Umbilical cord (tissue), 2 donors: ENCODE data around the gene VTI1A. TPM values are rescaled to one million over a fixed set of nuclear protein-coding genes. Genes with fewer than 3 reads are reported as not detected.
"Not testable (repeated sequence)": the region's sequence is repeated elsewhere in the genome, so short reads cannot be mapped to it uniquely, and the experiment has no call there.

Experiments
- DNase-seq: peaks from one replicate; pipeline ENCODE4 v3.0.0-alpha.2; 2015; ENCODE audit warnings: low spot score
- total RNA-seq: library from RNA; depleted of rRNA; stranded (reverse); fragments of >200 nt; gene quantifications from one replicate; pipeline ENCODE4 v1.2.3, GENCODE V29; 2014; ENCODE audit warnings: low replicate concordance; ENCODE audit not compliant: insufficient read depth

The VTI1A gene
- total RNA-seq, 1 donor from 2014 or later: 21.9 TPM

- no peak for DNase-seq
Observed at GRCh38 chr10:112539340-112539739, 92.3 kb downstream of the VTI1A start.

DNA sequence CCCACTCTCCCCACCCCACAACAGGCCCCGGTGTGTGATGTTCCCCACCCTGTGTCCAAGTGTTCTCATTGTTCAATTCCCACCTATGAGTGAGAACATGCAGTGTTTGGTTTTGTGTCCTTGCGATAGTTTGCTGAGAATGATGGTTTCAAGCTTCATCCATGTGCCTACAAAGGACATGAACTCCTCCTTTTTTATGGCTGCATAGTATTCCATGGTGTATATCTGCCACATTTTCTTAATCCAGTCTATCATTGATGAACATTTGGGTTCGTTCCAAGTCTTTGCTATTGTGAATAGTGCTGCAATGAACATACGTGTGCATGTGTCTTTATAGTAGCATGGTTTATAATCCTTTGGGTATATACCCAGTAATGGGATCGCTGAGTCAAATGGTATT, 95.8 kb downstream of the VTI1A start:
- DNase-seq: not testable (repeated sequence)

DNA sequence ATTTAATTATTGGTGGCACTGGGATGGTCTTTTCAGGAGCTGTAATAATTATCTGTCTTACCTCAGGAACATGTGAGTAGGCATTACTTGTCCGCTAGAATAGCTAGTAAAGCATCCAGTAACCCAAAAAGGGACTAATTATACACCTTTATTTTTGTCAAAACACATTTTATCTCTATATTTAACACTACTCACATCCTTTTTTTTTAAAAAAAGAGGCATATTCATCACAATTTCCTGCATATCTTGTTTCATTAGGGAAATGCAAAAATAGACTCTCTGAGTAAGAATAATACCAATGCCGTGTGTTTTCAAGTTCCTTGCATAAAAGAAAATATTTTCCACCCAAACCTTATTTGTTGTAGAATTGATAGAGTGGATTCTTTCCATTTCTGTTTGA, 99.5 kb downstream of the VTI1A start:
- no peak for DNase-seq

DNA sequence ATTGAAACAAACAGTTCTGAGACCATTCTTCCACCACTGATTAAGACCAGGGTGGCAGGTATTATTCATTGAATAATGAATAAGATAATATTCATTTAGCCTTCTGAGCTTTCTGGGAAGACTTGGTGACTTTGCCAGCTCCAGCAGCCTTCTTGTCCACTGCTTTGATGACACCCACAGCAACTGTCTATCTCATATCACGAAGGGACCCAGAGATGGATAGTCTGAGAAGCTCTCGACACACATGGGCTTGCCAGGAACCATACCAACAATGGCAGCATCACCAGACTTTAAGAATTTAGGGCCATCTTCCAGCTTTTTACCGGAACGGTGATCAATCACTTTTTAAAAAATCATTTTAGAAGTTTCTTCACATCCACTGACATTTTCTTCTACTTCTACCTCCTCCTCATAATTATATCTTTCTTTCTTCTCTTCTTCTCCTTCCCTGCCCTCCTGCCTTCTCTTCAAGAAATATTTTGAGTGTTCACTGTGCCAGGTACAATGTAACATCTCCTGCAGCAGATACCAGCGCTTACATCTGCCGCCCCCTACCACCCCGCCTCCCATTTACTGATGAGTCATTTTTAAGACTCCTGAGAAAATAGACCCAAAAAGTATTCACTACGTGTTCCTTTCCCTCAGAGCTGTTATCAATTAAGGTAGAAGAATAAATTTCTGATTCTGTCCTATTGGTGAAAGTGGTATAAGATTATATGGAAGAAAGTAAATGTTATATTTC, 101.7 kb downstream of the VTI1A start:
- no peak for DNase-seq

DNA sequence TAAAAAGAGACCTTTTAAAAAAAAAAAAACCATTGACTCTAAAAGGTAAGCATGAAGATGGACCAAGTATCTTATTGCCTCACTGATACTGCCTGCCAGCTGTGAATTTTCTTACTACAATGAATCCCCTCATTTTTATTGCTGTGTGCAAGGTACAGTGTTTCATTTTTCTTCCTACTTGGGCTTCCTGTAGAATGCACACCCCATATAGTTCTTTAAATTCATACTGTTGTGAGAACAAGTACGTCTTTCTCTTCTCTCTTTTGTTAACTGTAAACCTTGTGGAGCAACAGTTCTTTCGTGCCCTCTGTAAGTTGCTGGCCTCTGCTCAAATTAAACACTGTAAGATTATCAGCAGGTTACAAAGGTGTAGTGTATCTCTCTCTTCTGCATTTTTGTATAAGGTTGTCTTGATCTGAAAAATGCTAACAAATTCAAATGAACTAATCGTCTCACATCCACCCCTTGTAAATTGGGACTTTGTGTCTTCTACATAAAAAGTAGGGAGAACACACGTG, 105.6 kb downstream of the VTI1A start:
- no peak for DNase-seq

GRCh38 chr10:112553315-112553714, 106.3 kb downstream of the VTI1A start:
- DNase-seq: no peak

DNA sequence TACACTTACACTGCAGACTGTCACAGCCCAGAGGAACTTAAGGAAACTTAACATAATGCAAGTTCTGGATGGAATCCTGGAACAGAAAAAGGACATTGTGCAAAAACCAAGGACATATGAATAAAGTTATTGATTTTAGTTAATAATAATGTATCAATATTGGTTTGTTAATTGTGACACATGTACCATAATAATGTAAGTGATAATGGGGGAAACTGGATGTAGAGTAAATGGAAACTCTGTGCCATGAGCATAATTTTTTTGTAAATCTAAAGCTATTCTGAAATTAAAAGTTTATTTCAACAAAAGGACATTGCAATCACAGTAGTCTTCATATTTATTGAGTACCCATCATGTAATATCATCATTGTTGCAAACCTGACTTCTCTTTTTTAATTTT, 107.2 kb downstream of the VTI1A start:
- DNase-seq: no peak

DNA sequence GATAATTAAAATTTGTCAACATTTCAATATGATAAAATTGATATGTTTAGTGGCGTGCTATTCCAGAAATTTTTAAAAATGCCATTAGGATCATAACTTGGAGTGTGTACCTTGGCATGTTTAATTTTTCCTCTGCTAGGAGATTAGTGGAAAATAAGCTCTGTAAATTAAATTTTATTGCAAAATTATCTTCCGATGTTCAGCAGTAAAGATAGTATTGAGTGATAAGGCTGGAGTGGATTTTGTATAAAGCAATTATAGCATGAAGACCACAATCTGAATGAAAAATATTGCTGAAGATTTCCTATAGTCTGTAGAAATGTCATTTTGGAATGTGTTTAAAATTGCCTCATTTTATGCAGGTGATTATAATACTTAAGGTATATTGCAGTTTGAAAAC, 110.2 kb downstream of the VTI1A start:
- no peak for DNase-seq

- DNase-seq: no peak
Observed at GRCh38 chr10:112558476-112559142, 111.6 kb downstream of the VTI1A start.

DNA sequence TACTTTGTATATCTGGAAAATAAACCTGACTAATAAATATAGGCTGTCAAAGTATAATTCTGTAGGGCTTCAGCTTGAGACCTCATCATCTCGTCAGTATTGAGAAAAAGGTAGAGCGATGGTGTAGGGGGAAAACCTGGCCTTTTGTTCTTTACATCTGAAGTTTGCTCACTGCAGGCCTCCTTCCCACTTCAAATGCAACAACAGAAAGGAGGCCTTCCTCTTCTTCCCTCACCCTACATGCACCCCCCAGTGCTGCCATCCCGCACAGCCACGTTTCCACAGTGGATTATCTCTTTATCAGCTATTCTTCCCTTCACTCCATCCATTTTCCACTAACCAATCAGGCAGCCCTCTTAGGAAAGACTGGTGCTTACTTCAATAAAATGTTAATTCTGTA, 112.3 kb downstream of the VTI1A start:
- DNase-seq: no peak

GRCh38 chr10:112562122-112562521, 115.1 kb downstream of the VTI1A start:
- no peak for DNase-seq

DNA sequence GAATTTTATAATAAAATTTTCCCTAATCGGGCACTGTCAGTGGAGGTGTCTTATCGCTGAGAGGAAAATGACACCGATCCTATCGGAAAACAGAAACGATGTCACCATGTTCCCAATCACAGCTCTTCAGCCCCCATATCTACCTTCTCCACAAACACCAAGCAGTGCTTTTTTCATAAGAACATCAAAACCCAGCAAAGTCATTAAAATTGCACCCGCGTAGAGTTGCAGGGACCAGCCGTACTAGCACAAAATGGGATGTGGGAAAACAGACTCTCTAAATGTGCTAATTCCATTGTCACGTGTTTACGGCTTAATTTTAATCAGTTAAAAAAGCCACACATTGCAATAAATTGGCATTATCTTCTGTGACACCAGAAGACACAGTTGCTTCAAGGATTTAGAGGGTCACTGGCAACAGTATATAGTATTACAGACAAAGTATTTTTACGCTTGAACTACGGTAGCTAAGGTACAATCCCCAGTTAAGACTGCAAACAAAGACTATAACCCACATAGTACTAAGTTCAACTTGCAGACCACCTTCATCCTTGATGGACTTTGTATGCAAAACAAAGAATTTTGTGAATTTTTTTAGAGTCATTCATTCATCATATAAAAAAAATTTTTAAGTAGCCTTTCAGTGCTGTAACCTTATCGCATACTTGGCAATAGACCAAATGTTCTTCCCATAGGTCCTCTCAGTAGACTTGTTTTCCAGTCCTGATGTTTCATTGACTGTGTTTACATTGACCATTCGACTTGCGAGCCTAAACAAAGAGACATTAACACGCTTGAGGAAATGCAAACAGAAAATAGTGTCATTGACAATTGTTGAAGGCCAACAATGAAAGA, 116.0 kb downstream of the VTI1A start:
- no peak for DNase-seq

- no peak for DNase-seq
Observed at GRCh38 chr10:112564337-112564736, 117.3 kb downstream of the VTI1A start.

GRCh38 chr10:112565434-112566053, 118.5 kb downstream of the VTI1A start:
- peak; percentile 78 for DNase-seq

DNA sequence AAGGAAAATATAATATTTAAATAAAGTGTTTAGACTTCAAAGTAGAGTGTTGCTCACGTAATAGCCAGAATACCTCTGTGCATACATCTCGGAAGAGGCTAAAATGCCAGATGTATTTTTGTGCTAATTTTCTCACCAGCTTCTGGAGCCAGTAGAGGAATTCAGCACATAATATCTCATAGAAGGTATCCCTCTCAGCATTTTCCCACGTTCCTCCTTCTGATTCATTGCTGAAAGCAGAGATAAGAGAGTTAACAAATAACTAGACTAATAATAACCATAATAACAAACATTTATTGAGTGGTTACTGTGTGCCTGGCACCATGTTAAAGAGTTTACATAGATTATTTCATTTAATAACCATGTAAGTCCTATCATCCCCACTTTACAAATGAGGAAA, 123.6 kb downstream of the VTI1A start:
- no peak for DNase-seq

GRCh38 chr10:112579578-112579977, 132.6 kb downstream of the VTI1A start:
- no peak for DNase-seq

GRCh38 chr10:112580267-112580666, 133.3 kb downstream of the VTI1A start:
- DNase-seq: no peak

GRCh38 chr10:112581921-112582320, 134.9 kb downstream of the VTI1A start:
- no peak for DNase-seq

DNA sequence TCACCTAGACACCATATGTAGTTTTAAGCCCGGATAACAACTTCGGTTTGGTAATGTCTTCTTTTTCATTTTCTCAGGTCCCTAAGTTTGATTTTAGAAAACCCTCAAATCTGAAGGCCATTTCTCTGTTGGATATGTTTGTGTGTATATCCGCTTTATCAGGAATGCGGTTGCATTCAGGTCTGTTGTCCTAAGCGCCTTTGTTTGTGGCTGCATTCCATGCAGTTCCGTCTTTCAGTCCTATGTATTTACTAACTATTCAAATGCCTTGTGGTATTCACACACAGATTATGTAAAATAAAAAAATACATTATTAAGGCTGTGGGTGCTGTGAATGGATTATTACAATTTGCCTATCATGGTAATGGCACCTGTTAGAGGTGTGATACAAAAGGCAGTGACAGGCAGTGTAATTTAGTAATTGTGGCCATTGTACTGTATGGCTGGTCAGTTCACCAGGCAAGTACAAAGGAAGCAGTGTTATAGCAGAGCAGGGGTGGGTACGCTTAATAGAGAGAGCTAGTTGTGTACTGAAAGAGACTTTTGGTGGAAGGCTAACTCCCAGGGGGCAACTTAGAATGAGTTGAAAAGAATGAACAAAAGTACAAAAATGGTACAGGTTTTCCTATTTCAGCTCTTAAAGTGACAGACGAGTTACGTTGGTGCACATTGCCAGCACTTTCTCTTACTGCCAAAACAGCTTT, 136.4 kb downstream of the VTI1A start:
- DNase-seq: no peak

GRCh38 chr10:112584276-112584675, 137.3 kb downstream of the VTI1A start:
- no peak for DNase-seq

DNA sequence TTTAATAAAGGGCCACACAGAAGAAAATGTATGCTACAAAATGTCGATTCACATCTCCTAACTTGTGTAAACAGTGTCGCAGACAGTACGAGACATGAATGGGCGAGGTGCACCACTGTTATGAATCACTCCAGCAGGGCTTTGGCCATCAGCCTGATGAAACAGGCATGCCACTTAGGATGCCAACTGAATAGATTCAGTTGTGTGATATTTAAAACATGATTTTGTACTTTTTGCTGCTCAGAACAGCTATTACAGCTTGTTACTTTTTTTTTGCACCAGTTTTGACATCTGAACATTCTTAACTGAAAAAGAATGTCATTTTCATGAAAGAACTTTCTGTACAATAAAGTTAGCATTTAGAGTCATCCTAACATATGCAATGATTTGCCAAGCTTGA, 138.1 kb downstream of the VTI1A start:
- peak; percentile 11 for DNase-seq
